Sciatic nerve (tissue), 2 donors: Measurements from ENCODE around the gene LTF. TPM values are rescaled to one million over a fixed set of nuclear protein-coding genes. Genes with fewer than 3 reads are reported as not detected.

Experiments used
- ATAC-seq: fragments of 200-7000 bp; cut with Tn5 transposase; one replicate; pipeline ENCODE4 v1.9.1; 2020; ENCODE audit warnings: mild to moderate bottlenecking, moderate library complexity
- DNase-seq: peaks from one replicate; pipeline ENCODE4 v3.0.0-alpha.2; 2020; ENCODE audit warnings: low spot score
- intact Hi-C: fragments of 100-400 bp; cut with DNase I; formaldehyde crosslinking; loops from one replicate; pipeline ENCODE4 v1.14.2; 2022
- total RNA-seq: library from RNA; stranded (reverse); fragmentation: NEBNext Ultra II Directional; extraction: Animal tissue kit (Norgen Biotek cat#: 25700); gene quantifications from one replicate; pipeline ENCODE4 v1.2.1, GENCODE V29; 2021
- donor health status: DM: no; HTN: no; CAD: no.
- donor health status: DM: no; HTN: no; CAD: no.

The LTF gene
- total RNA-seq, 1 donor from 2014 or later: 11.3 TPM

DNA sequence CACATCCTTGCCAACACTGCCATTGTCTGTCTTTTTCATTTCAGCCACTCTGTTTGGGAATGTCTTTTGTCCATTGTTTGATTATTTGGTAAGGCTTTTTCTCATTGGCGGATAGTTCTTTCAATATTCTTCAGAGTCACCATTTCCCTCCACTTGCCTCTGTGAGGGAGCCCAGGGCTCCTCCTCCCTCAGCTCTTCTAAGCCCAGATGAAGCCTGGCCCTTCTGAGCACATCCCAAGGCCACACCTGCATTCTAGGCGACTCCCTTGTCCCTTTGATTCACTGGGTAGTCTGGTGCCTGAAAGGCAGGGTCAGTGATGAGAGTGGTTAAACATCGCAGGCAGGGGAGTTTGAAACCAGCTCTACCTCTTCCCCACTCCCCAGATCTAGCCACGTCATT lies 12.4 kb upstream of the LTF start:
- ATAC-seq (no peak), DNase-seq (no peak)
- intact Hi-C loops: no loop called here

DNA sequence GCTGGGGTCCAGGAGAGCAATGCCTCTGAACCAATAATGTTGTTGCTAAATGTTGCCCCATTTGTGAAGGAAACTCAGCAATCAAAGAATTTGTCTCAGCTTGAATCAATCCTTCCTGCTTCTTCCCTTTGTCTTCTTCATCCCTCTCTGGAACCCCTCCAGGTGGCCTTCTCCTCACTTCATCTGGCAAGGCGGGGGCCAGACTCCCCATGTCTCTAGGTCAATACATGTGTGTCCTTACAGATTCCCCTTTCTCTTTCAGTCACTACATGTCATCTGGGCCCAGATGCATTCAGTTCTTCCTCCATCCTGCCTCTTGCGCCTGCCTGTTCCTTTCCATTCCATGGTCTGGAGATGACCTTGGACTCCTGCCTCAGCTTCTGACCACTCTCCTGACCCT lies 8.0 kb upstream of the LTF start:
- ATAC-seq (no peak), DNase-seq (no peak)
- intact Hi-C loops: no loop called here

DNA sequence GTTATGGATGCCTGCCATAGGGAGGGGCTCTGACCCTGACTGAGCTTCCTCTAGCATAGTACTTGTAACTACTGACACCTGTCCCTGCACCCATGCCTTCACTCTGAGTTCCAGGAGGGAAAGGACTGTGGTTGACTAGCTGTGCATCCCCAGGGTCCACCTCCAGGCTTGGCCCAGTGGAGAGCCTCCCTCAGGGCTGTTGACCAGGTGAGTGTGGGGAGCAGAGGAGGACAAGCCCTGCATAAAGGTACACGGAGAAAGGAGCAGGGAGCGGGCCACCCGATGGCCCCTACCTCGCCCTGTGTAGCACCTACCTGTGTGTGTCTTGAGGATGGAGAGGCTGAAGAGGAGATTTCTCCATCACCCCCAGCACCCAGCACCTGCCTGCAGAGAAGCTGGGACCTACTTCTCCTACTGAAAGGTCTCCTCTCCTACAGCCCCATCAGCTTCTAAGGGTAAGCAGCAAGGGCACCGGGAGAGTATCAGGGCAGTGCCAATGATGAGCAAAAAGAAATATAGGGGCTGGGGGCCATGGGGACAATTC lies 6.7 kb upstream of the LTF start:
- no peak for ATAC-seq
- intact Hi-C loops: no loop called here
- DNase-seq: no peak

DNA sequence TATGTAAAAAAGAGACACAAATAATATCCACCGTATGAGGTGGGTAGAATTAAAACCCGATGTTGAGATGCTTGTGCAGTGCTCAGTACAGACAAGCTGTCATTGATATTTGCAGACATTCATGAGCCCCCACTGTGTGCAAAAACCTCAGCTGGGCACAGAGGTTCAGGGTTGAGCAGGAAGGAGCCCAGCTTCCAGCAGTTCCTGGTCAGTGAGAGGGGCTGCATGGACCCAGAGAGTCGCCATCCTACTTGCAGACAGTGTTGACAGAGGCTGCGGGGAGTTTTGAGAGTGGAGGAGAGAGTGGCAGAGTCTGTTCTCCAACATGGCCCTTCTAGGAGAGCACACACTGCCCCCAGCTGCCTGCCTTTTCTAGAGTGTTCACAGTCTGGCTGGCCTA lies 6.1 kb upstream of the LTF start:
- DNase-seq (no peak), ATAC-seq (no peak)
- intact Hi-C loops: no loop called here

DNA sequence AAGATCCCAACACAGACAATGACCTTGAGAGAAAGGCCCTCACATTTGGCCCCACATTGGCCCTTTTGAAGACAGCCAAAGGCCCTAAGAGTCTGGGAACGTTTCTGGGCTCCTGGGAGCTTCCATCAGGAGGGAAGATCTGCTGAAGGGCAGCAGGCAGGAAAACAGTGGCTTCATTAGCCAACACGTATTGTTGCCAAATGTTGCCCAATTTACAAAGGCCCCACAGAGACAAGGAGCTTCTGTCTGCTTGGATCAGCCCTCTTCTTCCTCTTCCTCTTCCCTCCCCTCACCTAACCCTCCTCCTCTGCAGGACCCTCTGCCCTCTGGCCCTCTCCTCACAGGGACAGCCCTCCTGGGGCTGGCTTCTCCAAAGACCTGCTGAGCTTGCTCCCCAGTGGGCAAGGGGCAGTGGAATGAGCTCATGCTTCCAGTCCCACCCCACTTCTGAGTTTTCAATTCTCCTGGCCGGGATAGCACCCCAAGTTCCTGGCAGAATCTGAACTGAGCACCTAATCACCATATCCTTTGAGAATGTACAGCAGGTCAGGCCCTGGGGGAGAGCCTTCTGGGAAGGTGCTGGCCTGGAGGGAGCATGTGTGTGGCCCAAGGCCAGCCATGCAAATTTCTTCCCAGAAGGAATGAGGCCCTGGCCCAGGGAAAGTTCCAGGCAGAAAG lies 5.1 kb upstream of the LTF start:
- ATAC-seq (peak; percentile 50), DNase-seq (no peak)
- intact Hi-C loops: no loop called here

DNA sequence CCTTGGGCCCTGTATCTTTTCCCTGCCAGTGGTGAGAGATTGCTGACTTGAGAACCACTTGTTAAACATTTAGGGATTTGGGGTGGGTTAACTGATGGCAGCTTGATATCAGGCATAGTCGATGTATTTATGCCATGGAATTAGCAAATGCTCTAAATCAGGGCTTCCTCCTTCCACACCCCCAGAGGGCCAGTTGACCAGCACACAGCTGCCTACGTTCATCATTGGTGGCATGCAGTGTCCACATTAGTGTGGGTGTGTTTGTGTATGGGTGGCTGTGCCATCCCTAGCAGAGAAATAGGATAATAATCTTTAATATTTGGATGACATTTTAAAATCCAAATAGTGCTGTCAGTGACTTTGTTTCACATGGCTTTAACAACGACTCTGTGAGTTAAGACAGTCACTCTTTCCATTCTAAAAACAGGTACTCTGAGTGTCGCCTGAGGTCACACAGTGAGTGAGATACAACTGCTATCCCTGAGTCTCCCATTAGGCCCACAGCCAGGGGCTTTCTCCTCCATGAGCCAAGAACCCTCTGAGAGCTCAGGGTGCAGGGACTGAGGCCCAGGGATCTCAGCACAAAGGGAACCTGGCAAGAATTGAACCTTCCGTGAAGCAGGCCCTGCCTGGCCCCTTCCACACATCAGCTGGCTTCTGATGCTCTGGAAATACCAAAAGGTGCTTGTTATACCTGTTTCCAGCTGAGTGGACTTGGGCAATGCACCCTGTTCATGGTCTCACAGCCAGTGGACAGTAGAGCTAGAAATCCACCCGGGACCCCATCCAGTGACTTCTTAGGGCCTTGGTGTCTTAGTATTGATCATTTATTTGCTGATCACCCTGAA lies 4.3 kb upstream of the LTF start:
- intact Hi-C loops: no loop called here
- no peak for ATAC-seq
- DNase-seq: no peak

DNA sequence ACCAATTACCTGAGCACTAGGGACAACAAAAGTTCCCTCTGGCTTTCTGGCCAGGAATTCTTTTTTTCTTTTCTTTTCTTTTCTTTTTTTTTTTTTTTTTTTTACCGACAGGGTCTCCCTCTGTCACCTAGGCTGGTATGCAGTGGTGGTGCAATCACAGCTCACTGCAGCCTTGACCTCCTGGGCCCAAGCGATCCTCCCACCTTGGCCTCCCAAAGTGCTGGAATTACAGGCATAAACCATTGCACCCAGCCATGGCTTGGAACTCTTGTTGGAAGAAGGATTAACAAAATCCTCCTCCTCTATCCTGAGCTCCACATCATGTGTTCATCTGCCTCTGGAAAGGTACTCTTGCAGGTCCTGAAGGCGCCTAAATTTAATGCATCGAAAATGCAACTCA lies 2.9 kb upstream of the LTF start:
- intact Hi-C loops: no loop called here
- ATAC-seq: no peak
- DNase-seq: no peak

DNA sequence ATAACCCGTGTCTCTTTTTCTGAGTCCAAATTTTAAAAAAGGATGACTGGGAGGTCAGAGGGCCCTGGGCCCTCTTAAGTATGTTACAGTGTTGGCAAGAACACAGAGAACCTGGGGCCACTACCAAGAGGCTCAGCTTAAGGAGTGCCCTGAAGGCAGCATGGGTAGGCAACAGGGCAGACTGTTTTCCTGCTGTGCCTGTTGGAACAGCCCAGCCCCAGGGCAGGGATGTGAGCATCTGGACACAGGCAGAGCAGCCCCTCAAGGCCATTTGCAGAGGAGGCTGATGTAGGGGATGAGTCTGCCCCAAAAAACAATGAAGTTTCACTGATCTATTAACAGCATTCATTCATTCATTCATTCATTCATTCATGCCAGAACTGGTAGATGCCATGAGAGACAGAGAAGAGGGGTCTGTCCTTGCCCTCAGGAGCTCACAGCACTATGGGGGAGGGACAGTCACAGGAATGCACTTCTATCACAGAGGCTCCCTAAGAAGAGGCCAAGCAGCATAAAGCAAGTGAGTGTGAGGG lies 2.2 kb upstream of the LTF start:
- DNase-seq (no peak), ATAC-seq (no peak)
- intact Hi-C loops: no loop called here

DNA sequence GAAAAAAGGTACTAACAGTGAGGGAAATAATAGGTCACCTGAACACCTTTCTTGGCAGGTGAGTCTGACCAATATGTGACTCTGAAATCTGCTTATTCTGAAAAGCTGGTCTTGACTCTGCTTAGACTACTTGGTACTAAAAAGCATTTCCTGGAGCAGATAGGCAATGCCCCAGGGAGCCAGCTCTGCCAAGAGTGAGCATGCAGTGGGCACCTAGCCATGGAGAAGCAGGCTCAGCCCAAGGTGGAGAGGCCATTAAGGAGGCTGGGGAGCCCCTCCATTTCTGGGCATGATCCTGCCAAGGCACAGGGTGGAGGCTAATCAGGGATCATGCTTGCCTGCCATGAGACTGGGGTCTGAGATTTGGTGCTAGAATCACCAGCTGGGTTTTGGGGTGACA lies 1.6 kb upstream of the LTF start:
- ATAC-seq: no peak
- DNase-seq: no peak

DNA sequence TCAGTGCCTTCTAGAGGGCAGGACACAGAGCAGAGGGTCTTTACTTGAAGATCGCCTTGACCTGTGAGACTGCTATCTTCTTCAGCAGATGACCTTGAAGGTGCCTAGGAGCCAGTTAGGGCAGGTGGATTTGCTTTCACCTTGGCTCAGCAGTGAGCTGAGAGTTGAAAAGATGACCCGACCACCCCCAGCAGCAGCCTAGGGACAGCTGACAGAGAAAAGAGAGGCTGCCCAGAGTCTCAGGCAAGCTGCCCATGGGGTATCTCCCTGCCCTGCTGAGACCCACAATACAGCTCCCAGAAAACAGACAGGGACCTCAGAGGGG lies 453 bp upstream of the LTF start:
- no peak for DNase-seq
- intact Hi-C loops: no loop called here
- ATAC-seq: no peak

More for the DNA sequence above, 1.6 kb upstream of the LTF start:
- intact Hi-C loops: no loop called here

DNA sequence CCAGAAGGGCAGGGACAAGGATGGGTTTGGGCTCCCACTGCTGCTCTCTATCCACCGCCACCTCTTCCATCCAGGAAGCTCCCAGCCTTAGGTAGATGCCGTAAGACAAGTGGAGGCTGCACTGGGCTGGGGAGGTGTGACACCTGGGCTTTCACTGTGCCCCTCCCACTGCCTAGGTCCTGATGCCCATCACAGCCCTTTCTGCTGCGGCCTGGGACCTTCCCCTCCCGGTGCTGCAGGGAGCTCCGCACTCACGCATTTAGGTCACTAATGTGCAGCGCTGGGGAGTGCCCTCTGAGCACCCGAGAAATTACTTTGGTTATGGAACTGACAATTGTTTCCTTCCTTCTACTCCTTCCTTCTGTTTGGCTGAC lies 850 bp downstream of the LTF start:
- DNase-seq (no peak), ATAC-seq (no peak)
- intact Hi-C loops: no loop called here

DNA sequence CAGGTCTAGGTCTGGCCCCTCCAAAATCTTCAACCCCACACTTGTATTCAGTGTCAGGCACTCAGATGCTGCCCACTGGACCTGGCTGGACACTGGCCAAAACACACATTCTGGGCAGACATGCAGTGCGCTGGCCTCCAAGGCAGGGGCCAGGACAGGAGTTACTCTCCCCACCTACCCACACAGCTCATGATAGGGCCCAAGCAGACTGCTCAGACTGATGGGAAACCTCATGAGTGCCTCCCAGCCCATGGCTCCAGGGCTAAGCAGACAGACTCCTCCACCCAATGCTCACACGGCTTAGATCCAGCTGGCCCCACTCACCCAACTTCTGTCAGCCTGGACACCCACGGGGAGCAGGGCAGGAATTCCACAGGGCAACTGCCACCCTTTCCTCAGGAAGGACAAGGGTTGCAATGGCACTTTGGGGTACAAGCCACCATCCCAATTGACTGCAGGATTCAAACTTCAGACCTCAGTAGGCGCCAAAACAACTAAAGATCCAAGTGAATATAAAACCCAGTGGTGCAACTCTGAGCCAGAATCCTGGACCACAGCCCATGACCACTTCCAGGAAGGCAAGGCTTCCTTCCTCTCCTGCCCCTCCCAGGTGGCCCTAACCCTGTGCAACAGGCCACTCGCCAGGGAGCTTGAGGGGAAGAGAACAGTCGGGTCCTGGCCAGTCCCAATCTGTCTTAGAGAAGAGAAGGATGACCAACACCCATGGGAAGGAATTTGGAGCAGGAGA lies 1.4 kb downstream of the LTF start:
- ATAC-seq (peak; percentile 27), DNase-seq (no peak)

DNA sequence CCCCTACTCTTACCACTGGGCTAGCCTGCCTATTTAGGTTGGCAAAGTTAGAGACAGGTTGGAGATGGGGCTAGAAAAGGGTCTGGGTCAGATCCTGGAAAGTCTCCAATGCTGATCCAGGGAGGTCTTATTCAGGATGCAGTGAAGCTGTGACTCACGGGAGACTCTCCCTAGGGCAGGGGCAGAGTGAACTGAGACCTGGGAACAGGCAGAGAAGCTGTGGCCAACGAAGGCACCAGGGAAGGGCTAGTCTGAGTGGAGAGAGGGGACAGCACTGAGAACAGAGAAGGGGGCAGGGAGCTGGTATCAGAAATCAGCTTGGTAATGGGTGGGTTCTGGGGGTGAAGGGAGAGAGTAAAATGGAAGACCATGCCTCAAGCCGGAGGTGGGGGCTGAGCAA lies 2.2 kb downstream of the LTF start:
- no peak for DNase-seq
- intact Hi-C loops: no loop called here
- no peak for ATAC-seq

More for the DNA sequence above, 1.4 kb downstream of the LTF start:
- intact Hi-C loops: no loop called here

DNA sequence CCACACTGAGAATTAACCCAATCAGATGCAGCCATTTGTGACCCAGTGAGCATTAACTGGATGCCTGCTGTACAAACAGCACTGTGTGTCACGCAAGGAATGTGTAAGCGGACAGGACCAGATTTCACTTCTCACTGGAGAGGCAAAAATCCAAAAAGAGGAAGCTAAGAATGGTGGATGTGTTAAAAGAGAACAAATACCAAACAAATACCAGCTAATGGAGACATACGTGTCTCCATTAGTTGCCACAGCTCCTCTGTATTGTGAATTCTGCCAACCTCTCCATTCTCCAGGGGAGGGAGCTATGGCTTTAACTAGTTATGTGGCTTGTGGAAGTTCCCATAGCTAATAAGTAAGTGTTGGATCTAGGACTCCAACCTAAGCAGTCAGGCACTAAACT lies 2.6 kb downstream of the LTF start:
- intact Hi-C loops: no loop called here
- DNase-seq (no peak), ATAC-seq (no peak)

DNA sequence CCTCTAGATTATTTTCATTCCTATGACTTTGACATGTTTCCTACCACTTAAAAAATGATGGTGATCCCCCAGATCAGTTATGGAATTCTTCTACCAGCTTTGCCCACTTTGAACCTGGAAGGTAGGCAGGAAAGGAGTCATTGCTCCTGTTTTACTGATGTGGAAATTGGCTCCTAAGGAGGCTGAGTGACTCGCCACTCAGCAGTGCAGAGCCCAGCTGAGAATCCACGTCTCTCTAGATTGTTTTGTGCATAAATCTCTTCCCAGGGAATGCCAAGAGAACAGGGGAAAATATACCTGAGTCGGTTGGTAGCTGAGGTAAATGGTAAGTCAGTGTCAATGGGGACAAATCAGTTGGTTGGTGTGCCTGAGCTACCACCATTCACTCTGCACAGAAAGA lies 4.7 kb downstream of the LTF start:
- DNase-seq: no peak
- no peak for ATAC-seq
- intact Hi-C loops: no loop called here

DNA sequence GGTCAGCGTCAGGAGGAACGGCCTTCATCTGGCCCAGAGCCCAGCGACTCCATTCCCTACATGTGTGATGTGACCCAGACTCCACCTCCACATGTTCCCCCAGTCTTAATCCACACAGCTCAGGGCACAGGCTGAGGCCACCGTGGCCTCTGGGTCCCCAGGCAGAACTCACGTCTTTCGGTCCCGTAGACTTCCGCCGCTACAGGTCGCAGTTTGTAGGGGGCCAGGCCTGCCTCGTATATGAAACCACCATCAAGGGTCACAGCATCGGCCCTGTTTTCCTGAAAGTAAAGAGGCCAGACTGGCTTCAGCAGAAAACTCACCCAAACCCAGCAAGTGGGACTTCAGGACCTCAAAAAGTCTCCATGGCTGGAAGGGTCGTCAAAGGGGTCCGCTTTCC lies 8.6 kb downstream of the LTF start:
- intact Hi-C loops: no loop called here
- no peak for ATAC-seq
- DNase-seq: no peak

DNA sequence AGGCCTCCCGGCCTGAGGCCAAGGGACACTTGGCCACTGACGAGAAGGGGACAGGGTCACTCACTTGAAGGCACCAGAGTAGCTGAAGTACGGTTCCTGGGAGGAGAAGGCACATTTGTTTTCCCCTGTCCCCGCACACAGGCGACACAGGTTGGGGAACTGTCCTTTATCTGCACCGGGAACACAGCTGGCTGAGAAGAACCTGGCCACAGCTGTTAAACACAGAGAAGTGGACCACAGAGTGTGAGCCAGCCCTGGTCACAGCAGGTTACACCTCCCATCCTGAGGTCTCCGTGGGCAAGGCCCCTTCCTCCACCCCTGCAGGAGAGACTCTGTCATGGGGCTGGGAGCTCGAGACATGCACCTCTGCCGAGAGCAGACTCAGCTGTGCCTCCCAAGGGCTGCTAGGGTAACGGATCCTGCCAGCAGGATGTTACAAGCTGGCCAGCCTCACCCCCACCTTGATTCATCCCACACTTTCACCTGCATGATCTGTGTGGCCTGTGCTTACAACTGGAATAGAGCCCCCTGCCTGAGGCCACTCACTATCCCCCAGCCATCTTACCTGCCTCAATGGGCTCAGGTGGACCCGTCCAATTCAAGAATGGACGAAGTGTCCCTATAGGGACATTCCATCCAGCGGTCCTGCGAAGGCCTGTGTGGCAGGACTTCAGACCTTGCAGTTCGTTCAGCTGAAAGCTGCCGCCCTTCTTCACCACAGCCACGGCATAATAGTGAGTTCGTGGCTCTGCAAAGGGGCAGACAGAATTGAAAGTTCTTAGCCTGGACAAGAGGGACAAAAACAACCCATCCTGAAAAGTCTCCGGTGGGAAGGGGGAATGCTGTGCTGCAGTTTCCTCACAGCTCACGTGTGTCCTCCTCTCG lies 9.2 kb downstream of the LTF start:
- DNase-seq (no peak), ATAC-seq (no peak)
- intact Hi-C loops: no loop called here

DNA sequence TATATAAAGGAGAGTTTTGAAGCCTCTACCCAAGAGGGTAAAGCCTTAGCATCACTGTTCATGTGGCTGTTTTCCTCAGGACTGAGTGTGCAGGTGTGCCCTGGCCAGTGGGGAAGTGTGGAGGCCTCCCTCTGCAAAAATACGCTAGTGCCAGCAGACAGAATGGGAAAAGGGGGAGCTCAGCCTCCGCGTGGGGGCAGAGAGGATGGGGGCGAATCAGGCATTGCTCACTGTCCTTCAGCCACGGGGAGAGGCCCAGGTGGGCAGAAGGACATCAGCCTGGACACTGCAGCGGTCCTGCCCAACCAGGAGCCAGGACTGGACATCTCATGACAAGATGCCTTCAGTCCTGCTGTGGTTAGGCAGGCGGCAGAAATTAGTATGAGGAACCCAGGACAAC lies 10.1 kb downstream of the LTF start:
- DNase-seq (no peak), ATAC-seq (no peak)
- intact Hi-C loops: no loop called here

DNA sequence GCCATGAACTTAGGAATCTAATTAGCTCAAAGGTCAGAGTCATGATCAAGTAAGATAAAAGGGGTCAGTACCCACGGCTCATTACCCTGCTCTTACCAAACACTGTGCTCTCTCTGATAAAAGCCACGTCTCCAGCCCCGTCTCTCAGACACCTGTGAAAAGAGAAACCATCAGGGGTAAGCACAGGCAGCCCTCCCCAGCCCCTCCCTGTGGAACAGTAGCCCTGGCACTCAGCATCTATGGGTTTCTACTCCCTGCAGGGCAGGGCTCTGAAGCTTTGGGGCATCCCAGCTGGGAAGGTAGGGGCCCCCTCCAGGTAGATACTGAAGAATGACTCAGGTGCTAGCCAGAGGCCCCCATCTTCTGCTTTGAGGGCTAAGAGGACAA lies 10.5 kb downstream of the LTF start:
- no peak for DNase-seq
- intact Hi-C loops: no loop called here
- no peak for ATAC-seq
